Stomach (tissue), 9 donors: Measurements from ENCODE around the gene TMPRSS2. TPM values are rescaled to one million over a fixed set of nuclear protein-coding genes. Genes with fewer than 3 reads are reported as not detected.

Experiments
- DNase-seq, 2 donors: peaks; one replicate each; pipeline versions ENCODE4 v3.0.0 to v3.0.0-alpha.2; 2013 to 2019
- H3K27ac ChIP-seq, 5 donors: fragments of 200-600 bp in 4 of 5; sonication (generic) in 4 of 5; one replicate each; pipeline ENCODE4 v1.5.1; 2013 to 2019; ENCODE audit warnings: mild to moderate bottlenecking in 1 of 5, moderate library complexity in 1 of 5
- H3K27me3 ChIP-seq, 3 donors: fragments of 200-600 bp; sonication (generic); one replicate each; pipeline ENCODE4 v1.5.1; 2017 to 2019; ENCODE audit warnings: mixed run types in 1 of 3
- H3K36me3 ChIP-seq, 4 donors: fragments of 200-600 bp; sonication (generic); 1 replicate in 3 of 4; 2 replicates in 1 of 4; pipeline ENCODE4 v1.5.1; 2016 to 2019
- H3K4me1 ChIP-seq, 4 donors: fragments of 200-600 bp; sonication (generic); one replicate each; pipeline ENCODE4 v1.5.1; 2016 to 2019
- H3K4me3 ChIP-seq, 4 donors: fragments of 200-600 bp; sonication (generic) in 3 of 4; one replicate each; pipeline ENCODE4 v1.5.1; 2016 to 2019; ENCODE audit warnings: mild to moderate bottlenecking in 1 of 4
- H3K9me3 ChIP-seq, 4 donors: fragments of 200-600 bp; sonication (generic); one replicate each; pipeline ENCODE4 v1.5.1; 2016 to 2019
- EP300 ChIP-seq: sonication (generic); formaldehyde crosslinking; IDR thresholded peaks from one replicate; pipeline ENCODE4 v1.6.1; 2017; ENCODE audit warnings: antibody characterized with exemption
- POLR2A ChIP-seq, 4 donors: fragments of 450-650 bp; IDR thresholded peaks; one replicate each; pipeline ENCODE4 v1.6.1; 2016; ENCODE audit warnings: antibody characterized with exemption in 4 of 4, control low read depth in 2 of 4, mild to moderate bottlenecking in 1 of 4, moderate library complexity in 1 of 4
- POLR2AphosphoS5 ChIP-seq, 3 donors: sonication (generic); formaldehyde crosslinking; IDR thresholded peaks; one replicate each; pipeline ENCODE4 v1.6.1; 2016; ENCODE audit warnings: antibody characterized with exemption in 3 of 3
- WGBS, 5 donors: extraction: QIAGEN DNeasy Blood & Tissue Kit in 3 of 5; methylation state at CpG; one replicate each; pipeline versions ENCODE4 v1.1.5 to v1.1.7; 2013 to 2018; 5-methylcytosine and 5-hydroxymethylcytosine counted together
- intact Hi-C: fragments of 100-400 bp; cut with DNase I; formaldehyde crosslinking; loops from one replicate; pipeline ENCODE4 v1.15.1; 2023; ENCODE audit warnings: low total_unique reads
- polyA plus RNA-seq, 3 donors: library from polyadenylated mRNA; stranded (reverse); fragments of 200-250 nt; gene quantifications; one replicate each; pipeline ENCODE4 v1.2.3, GENCODE V29; 2013
- total RNA-seq, 5 donors: library from RNA; depleted of rRNA; stranded (reverse); fragments of >200 nt; gene quantifications; one replicate each; pipeline versions ENCODE4 v1.1.0 to v1.2.3, GENCODE V29; 2014 to 2016
- TF ChIP-seq, protein P1 (sequence below), 7 experiments: fragments of 450-650 bp in 4 of 7; fragments of 200-600 bp in 3 of 7; sonication (generic) in 3 of 7; IDR thresholded peaks; one replicate each; pipeline ENCODE4 v1.5.1; 2016 to 2019; ENCODE audit warnings: antibody characterized with exemption in 7 of 7, control low read depth in 2 of 7, mild to moderate bottlenecking in 1 of 7
- donor health status: healthy with polysubstance abuse.
- donor health status: Bipolar disorder and iron deficiency.
- donor health status: healthy.

Gene TMPRSS2
- total and polyA plus RNA-seq, 8 donors: 58.2 to 554 (median 125) TPM

DNA sequence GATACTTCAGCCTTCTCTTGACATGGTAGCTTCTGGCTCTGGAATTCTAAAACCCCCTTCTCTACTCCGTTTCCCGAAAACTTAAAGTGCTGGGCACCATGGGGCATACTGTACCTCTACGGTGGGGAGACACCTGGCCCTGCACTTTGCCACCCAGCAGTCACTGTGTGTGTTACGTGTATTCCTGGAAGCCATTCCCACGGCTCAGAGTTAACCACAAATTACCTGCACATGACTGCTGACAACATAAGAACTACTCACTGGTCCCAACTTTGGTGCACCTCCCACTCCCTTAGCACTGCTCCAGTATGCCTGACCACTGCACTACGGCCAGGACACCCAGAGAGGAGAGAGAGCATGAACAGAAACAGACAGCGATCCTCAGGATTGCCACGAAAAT is 29.4 kb upstream of the TMPRSS2 start:
- H3K9me3 ChIP-seq: no peaks in the 10 kb centered on the region
- no peaks in the 10 kb centered on the region for H3K36me3 ChIP-seq
- peaks cover 0 to 1% (median 0%) of the 10 kb centered on the region in 3 donors for H3K27me3 ChIP-seq
- H3K27ac ChIP-seq: no peak overlapping the region
- DNase-seq: no peak
- WGBS, 5 donors: 80 to 86% (median 82%) methylated on average over 8 of the region's 8 CpGs
- no peak overlapping the region for H3K4me3 ChIP-seq
- peaks cover 5 to 15% (median 10%) of the 10 kb centered on the region in 4 donors for H3K4me1 ChIP-seq
- no peak for TF ChIP-seq POLR2AphosphoS5 (IDR thresholded peaks at IDR 0.05)
- TF ChIP-seq, protein P1, sequence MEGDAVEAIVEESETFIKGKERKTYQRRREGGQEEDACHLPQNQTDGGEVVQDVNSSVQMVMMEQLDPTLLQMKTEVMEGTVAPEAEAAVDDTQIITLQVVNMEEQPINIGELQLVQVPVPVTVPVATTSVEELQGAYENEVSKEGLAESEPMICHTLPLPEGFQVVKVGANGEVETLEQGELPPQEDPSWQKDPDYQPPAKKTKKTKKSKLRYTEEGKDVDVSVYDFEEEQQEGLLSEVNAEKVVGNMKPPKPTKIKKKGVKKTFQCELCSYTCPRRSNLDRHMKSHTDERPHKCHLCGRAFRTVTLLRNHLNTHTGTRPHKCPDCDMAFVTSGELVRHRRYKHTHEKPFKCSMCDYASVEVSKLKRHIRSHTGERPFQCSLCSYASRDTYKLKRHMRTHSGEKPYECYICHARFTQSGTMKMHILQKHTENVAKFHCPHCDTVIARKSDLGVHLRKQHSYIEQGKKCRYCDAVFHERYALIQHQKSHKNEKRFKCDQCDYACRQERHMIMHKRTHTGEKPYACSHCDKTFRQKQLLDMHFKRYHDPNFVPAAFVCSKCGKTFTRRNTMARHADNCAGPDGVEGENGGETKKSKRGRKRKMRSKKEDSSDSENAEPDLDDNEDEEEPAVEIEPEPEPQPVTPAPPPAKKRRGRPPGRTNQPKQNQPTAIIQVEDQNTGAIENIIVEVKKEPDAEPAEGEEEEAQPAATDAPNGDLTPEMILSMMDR (IDR thresholded peaks at IDR 0.05): no peak
- no peak for TF ChIP-seq EP300
- TF ChIP-seq POLR2A (IDR thresholded peaks at IDR 0.05): no peak
- intact Hi-C loops: no loop called here

GRCh38 chr21:41536827-41537103 is 28.8 kb upstream of the TMPRSS2 start:
- intact Hi-C loops: no loop called here
- DNase-seq: no peak
- H3K27ac ChIP-seq: peak overlapping the region; percentile 43 to 81 (median 66)

GRCh38 chr21:41536076-41536826 is 28.3 kb upstream of the TMPRSS2 start:
- TF ChIP-seq EP300 (no peak), POLR2A (IDR thresholded peaks at IDR 0.05) (no peak), POLR2AphosphoS5 (IDR thresholded peaks at IDR 0.05) (peak in 2 of 3 donors; percentile 29 to 63)
- TF ChIP-seq, protein P1 (IDR thresholded peaks at IDR 0.05): no peak
- intact Hi-C loops: no loop called here
- Histone ChIP-seq H3K27ac (peak overlapping the region; percentile 65 to 81 (median 71)), H3K4me1 (peaks cover 5 to 15% (median 10%) of the 10 kb centered on the region in 4 donors), H3K27me3 (no peaks in the 10 kb centered on the region), H3K9me3 (no peaks in the 10 kb centered on the region), H3K4me3 (no peak overlapping the region), H3K36me3 (no peaks in the 10 kb centered on the region)
- 28 to 45% (median 41%) methylated on average over 16 to 19 of the region's 19 CpGs for WGBS, 5 donors
- peak; percentile 85 to 88 for DNase-seq

More at GRCh38 chr21:41536827-41537103, 28.8 kb upstream of the TMPRSS2 start:
- no peak for TF ChIP-seq EP300
- TF ChIP-seq, protein P1 (IDR thresholded peaks at IDR 0.05): no peak
- TF ChIP-seq POLR2A (IDR thresholded peaks at IDR 0.05): no peak
- no peak for TF ChIP-seq POLR2AphosphoS5 (IDR thresholded peaks at IDR 0.05)
- Histone ChIP-seq H3K9me3 (no peaks in the 10 kb centered on the region), H3K4me3 (no peak overlapping the region), H3K4me1 (peaks cover 5 to 15% (median 10%) of the 10 kb centered on the region in 4 donors), H3K27me3 (no peaks in the 10 kb centered on the region), H3K36me3 (no peaks in the 10 kb centered on the region)
- 19 to 42% (median 36%) methylated on average over 7 of the region's 7 CpGs for WGBS, 5 donors

DNA sequence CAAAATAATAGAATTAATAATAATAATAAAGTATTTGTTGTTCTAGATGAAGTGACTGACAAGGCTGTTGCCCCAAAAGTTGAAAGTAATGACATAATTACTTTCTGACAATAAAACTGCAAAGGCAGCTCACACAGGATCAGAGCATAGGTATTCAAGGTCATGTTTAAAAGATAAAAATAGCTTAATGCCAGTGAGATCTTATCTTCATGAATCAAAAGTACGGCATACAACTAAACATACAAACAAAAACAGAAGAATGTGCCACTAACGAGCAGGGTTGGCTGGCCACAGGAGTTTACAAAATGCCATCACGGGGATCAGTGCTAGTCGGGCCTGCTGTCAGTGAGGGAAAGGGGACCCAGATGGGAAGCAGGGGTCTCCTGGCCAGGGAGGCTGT is 22.4 kb upstream of the TMPRSS2 start:
- Histone ChIP-seq H3K27me3 (peaks cover 0 to 6% (median 0%) of the 10 kb centered on the region in 3 donors), H3K9me3 (no peaks in the 10 kb centered on the region), H3K4me1 (peaks cover 7 to 33% (median 27%) of the 10 kb centered on the region in 4 donors), H3K36me3 (no peaks in the 10 kb centered on the region), H3K4me3 (no peak overlapping the region), H3K27ac (no peak overlapping the region)
- WGBS, 5 donors: 33 to 53% (median 50%) methylated on average over 4 of the region's 4 CpGs
- intact Hi-C loops: no loop called here
- peak in 1 of 2 donors; percentile 20 for DNase-seq
- TF ChIP-seq, protein P1 (IDR thresholded peaks at IDR 0.05): no peak
- no peak for TF ChIP-seq POLR2AphosphoS5 (IDR thresholded peaks at IDR 0.05)
